Stomach (tissue), 9 donors: Measurements from ENCODE around the gene CADPS. TPM values are rescaled to one million over a fixed set of nuclear protein-coding genes. Genes with fewer than 3 reads are reported as not detected.

Source experiments
- DNase-seq, 2 donors: peaks; one replicate each; pipeline versions ENCODE4 v3.0.0 to v3.0.0-alpha.2; 2013 to 2019
- H3K27ac ChIP-seq, 5 donors: fragments of 200-600 bp in 4 of 5; sonication (generic) in 4 of 5; one replicate each; pipeline ENCODE4 v1.5.1; 2013 to 2019; ENCODE audit warnings: mild to moderate bottlenecking in 1 of 5, moderate library complexity in 1 of 5
- H3K27me3 ChIP-seq, 3 donors: fragments of 200-600 bp; sonication (generic); one replicate each; pipeline ENCODE4 v1.5.1; 2017 to 2019; ENCODE audit warnings: mixed run types in 1 of 3
- H3K36me3 ChIP-seq, 4 donors: fragments of 200-600 bp; sonication (generic); 1 replicate in 3 of 4; 2 replicates in 1 of 4; pipeline ENCODE4 v1.5.1; 2016 to 2019
- H3K4me1 ChIP-seq, 4 donors: fragments of 200-600 bp; sonication (generic); one replicate each; pipeline ENCODE4 v1.5.1; 2016 to 2019
- H3K4me3 ChIP-seq, 4 donors: fragments of 200-600 bp; sonication (generic) in 3 of 4; one replicate each; pipeline ENCODE4 v1.5.1; 2016 to 2019; ENCODE audit warnings: mild to moderate bottlenecking in 1 of 4
- H3K9me3 ChIP-seq, 4 donors: fragments of 200-600 bp; sonication (generic); one replicate each; pipeline ENCODE4 v1.5.1; 2016 to 2019
- CTCF ChIP-seq, 7 experiments: fragments of 450-650 bp in 4 of 7; fragments of 200-600 bp in 3 of 7; sonication (generic) in 3 of 7; IDR thresholded peaks; one replicate each; pipeline ENCODE4 v1.5.1; 2016 to 2019; ENCODE audit warnings: antibody characterized with exemption in 7 of 7, control low read depth in 2 of 7, mild to moderate bottlenecking in 1 of 7
- EP300 ChIP-seq: sonication (generic); formaldehyde crosslinking; IDR thresholded peaks from one replicate; pipeline ENCODE4 v1.6.1; 2017; ENCODE audit warnings: antibody characterized with exemption
- POLR2A ChIP-seq, 4 donors: fragments of 450-650 bp; IDR thresholded peaks; one replicate each; pipeline ENCODE4 v1.6.1; 2016; ENCODE audit warnings: antibody characterized with exemption in 4 of 4, control low read depth in 2 of 4, mild to moderate bottlenecking in 1 of 4, moderate library complexity in 1 of 4
- POLR2AphosphoS5 ChIP-seq, 3 donors: sonication (generic); formaldehyde crosslinking; IDR thresholded peaks; one replicate each; pipeline ENCODE4 v1.6.1; 2016; ENCODE audit warnings: antibody characterized with exemption in 3 of 3
- WGBS, 5 donors: extraction: QIAGEN DNeasy Blood & Tissue Kit in 3 of 5; methylation state at CpG; one replicate each; pipeline versions ENCODE4 v1.1.5 to v1.1.7; 2013 to 2018; 5-methylcytosine and 5-hydroxymethylcytosine counted together
- intact Hi-C: fragments of 100-400 bp; cut with DNase I; formaldehyde crosslinking; loops from one replicate; pipeline ENCODE4 v1.15.1; 2023; ENCODE audit warnings: low total_unique reads
- polyA plus RNA-seq, 3 donors: library from polyadenylated mRNA; stranded (reverse); fragments of 200-250 nt; gene quantifications; one replicate each; pipeline ENCODE4 v1.2.3, GENCODE V29; 2013
- total RNA-seq, 5 donors: library from RNA; depleted of rRNA; stranded (reverse); fragments of >200 nt; gene quantifications; one replicate each; pipeline versions ENCODE4 v1.1.0 to v1.2.3, GENCODE V29; 2014 to 2016
- donor health status: healthy with polysubstance abuse.
- donor health status: Bipolar disorder and iron deficiency.
- donor health status: healthy.

The CADPS gene
- total and polyA plus RNA-seq, 8 donors: 0.58 to 32.2 (median 3.4) TPM

DNA sequence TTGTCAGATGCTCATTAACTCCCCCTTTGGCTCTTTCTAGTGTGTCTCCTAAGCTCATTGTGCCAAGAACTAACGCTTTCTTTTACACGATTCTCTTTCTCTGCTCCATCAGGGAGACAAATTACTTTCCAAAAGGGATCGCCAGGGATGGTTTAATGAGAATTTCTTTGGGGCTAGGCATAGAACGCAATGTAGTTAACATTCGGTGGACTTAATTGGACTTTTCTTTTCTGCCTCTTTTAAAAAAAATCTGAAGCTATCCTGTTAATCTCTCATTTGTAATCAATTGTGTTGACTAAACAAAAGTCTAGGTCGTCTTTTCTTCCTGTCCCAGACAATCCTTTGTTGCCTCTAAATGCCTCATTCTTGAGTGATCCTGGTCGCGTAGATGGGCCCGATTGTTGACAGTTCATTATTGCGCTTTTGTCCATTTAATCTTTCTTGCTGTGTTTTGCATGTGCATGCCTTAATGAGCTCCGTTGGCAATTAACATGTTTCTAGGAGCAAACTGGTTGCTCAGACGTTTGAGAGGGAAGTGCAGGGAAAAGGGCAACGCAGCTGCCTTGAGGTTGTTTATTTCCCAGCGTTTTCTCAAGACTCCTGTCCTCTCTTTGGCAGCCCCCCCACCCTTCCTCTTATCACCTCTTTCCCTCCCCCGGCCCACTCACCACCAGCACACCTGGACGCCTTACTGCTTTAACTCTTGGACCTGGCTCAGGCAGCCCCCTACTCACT, 509.7 kb downstream of the CADPS start:
- no peak for TF ChIP-seq POLR2AphosphoS5 (IDR thresholded peaks at IDR 0.05)
- no peak for TF ChIP-seq CTCF (IDR thresholded peaks at IDR 0.05)
- no peak for TF ChIP-seq POLR2A (IDR thresholded peaks at IDR 0.05)
- TF ChIP-seq EP300: no peak
- DNase-seq: no peak
- Histone ChIP-seq H3K4me3 (no peak overlapping the region), H3K36me3 (no peaks in the 10 kb centered on the region), H3K27ac (no peak overlapping the region), H3K9me3 (peaks cover 0 to 5% (median 0%) of the 10 kb centered on the region in 4 donors), H3K4me1 (peaks cover 6 to 29% (median 17%) of the 10 kb centered on the region in 4 donors), H3K27me3 (peaks cover 18 to 84% (median 56%) of the 10 kb centered on the region in 3 donors)
- WGBS, 5 donors: 13 to 18% (median 16%) methylated on average over 16 of the region's 16 CpGs
- intact Hi-C loops: no loop called here

DNA sequence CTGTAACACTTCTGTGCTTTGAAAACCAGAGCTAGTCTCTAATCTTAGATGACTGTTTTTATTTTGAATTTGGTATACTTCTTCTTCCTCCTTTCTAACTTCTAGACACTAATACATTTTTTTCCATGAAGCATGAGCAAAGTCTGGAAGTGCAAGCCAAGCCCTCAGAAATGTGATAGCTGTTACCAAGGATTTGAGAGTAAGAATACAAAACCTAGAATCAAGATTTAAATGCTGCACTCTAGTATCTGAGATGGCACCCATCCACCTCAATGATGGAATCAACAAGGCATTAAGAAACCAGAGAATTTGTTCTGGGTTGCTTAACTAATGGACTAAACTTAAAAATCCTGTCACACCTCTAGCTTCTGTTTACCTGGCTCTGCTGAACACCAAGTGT, 511.0 kb downstream of the CADPS start:
- DNase-seq: no peak
- intact Hi-C loops: no loop called here
- peaks cover 0 to 4% (median 0%) of the 10 kb centered on the region in 4 donors for H3K9me3 ChIP-seq
- H3K4me3 ChIP-seq: no peak overlapping the region
- H3K27me3 ChIP-seq: peaks cover 8 to 77% (median 42%) of the 10 kb centered on the region in 3 donors
- no peak overlapping the region for H3K27ac ChIP-seq
- no peak for TF ChIP-seq POLR2AphosphoS5 (IDR thresholded peaks at IDR 0.05)
- TF ChIP-seq POLR2A (IDR thresholded peaks at IDR 0.05): no peak
- TF ChIP-seq CTCF (IDR thresholded peaks at IDR 0.05): no peak
- no peak for TF ChIP-seq EP300
- no peaks in the 10 kb centered on the region for H3K36me3 ChIP-seq
- peaks cover 5 to 15% (median 10%) of the 10 kb centered on the region in 4 donors for H3K4me1 ChIP-seq

- no peak overlapping the region for H3K27ac ChIP-seq
- H3K9me3 ChIP-seq: no peaks in the 10 kb centered on the region
- no peaks in the 10 kb centered on the region for H3K36me3 ChIP-seq
- 85 to 87% (median 85%) methylated on average over 6 of the region's 6 CpGs for WGBS, 5 donors
- no peak for TF ChIP-seq CTCF (IDR thresholded peaks at IDR 0.05)
- no peak for TF ChIP-seq POLR2A (IDR thresholded peaks at IDR 0.05)
- no peak for TF ChIP-seq EP300
- H3K4me1 ChIP-seq: peaks cover 0 to 6% (median 2%) of the 10 kb centered on the region in 4 donors
- H3K4me3 ChIP-seq: no peak overlapping the region
- intact Hi-C loops: no loop called here
- no peak for DNase-seq
- H3K27me3 ChIP-seq: peaks cover 1 to 68% (median 33%) of the 10 kb centered on the region in 3 donors
Observed at GRCh38 chr3:62363275-62363674, 511.9 kb downstream of the CADPS start.

DNA sequence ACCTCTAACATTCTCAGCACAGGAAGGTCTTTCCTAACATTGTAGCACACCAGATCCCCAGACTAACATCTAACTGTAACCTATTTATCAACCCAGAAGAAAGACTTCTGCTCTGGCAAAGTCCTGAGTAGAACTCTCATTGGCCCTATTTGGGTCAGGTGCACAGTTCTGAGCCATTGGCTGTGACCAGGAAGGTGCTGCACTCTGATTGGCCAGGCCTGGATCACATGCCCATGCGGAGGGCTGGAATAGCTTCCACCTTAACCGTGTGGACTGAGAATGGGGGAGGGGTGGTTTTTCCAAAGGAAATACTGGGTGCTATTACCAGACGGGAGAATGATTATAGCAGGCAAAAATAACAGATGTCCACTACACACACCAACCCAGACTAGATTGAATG, 513.4 kb downstream of the CADPS start:
- TF ChIP-seq EP300 (no peak), CTCF (IDR thresholded peaks at IDR 0.05) (no peak), POLR2AphosphoS5 (IDR thresholded peaks at IDR 0.05) (no peak), POLR2A (IDR thresholded peaks at IDR 0.05) (no peak)
- H3K9me3 ChIP-seq: no peaks in the 10 kb centered on the region
- no peak for DNase-seq
- H3K36me3 ChIP-seq: no peaks in the 10 kb centered on the region
- 57 to 73% (median 66%) methylated on average over 3 of the region's 3 CpGs for WGBS, 5 donors
- H3K27ac ChIP-seq: no peak overlapping the region
- no peak overlapping the region for H3K4me3 ChIP-seq
- no peaks in the 10 kb centered on the region for H3K4me1 ChIP-seq
- intact Hi-C loops: no loop called here
- peaks cover 0 to 54% (median 18%) of the 10 kb centered on the region in 3 donors for H3K27me3 ChIP-seq
